ENCODE measurements around the gene TMEM187. TPM values are rescaled to one million over a fixed set of nuclear protein-coding genes. Genes with fewer than 3 reads are reported as not detected.

TMEM187 gene
- total and polyA plus RNA-seq, 4 experiments from 2014 or later, result 10.4 to 23.8 (median 13.8) TPM

DNA sequence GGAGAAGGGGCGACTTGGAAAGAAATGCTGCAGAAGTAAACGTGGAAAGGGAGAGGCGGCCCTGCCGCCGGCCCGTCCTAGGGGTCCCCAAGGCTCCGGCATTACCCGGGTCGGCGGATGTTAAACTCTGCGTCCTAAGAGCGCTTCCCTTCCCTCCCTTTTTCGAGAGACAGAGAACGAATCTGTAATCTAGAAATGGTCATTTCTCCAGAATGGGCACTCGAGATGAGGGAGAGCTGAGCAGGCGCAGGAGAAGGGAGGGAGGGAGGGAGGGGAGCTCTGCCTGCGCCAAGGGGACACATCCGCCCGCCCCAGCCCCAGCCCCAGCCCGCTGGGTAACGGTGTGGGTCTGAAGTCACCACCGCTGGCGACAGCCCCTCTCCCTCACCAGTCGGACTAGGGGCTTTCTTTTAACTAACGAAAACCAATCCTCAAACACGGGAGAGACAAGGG, 2.6 kb upstream of the TMEM187 start:
- peaks cover 0 to 3% (median 0%) of the 10 kb centered on the region in 8 donors for H3K9me3 Mint-ChIP-seq
- peaks cover 21 to 63% (median 46%) of the 10 kb centered on the region in 4 donors for H3K4me1 Mint-ChIP-seq
- Histone ChIP-seq H3K4me1 (ENCODE audit: insufficient read depth, low read length) (peaks cover 57% of the 10 kb centered on the region), H3K4me3 (ENCODE audit: low read length in 2 of 2) (peak overlapping the region; percentile 61 to 90), H3K9me3 (ENCODE audit: control insufficient read depth in 1 of 2, low read length in 2 of 2) (no peaks in the 10 kb centered on the region), H3K36me3 (ENCODE audit: insufficient read depth, low read length) (no peaks in the 10 kb centered on the region), H3K27me3 (ENCODE audit: insufficient read depth, low read length) (no peaks in the 10 kb centered on the region), H3K27ac (ENCODE audit: low read depth, low read length) (peak overlapping the region; percentile 99)
- POLR2A ChIA-PET (ENCODE audit: partially characterized antibody), result interaction anchor here (0.9 to 10.3 kb wide), 13 partner anchors 10 to 427 kb away, joined by 3 to 176 read pairs (median 11); partner anchors contain the start of genes ARHGAP4 and IRAK1
- intact Hi-C loops (cut with micrococcal nuclease), result loop anchor here (5.0 to 10.0 kb wide), 2 partner anchors 42 to 405 kb away; partner anchors contain the start of genes EMD and FLNA
- peaks cover 4 to 18% of the 10 kb centered on the region in 2 donors for H3K36me3 Mint-ChIP-seq
- CTCF ChIA-PET (ENCODE audit: partially characterized antibody), result interaction anchor here (1.3 to 6.1 kb wide), 2 partner anchors 19 to 22 kb away, joined by 3 to 31 read pairs; no protein-coding TSS in a partner anchor
- peak overlapping the region; percentile 92 to 100 (median 100) for H3K4me3 Mint-ChIP-seq
- H3K27ac Mint-ChIP-seq, result peak overlapping the region; percentile 84 to 97 (median 94)
- peak in 1 of 5 donors; percentile 50 for DNase-seq
- peaks cover 0 to 1% of the 10 kb centered on the region in 2 donors for H3K27me3 Mint-ChIP-seq

- Mint-ChIP-seq H3K36me3 (peaks cover 4 to 18% of the 10 kb centered on the region in 2 donors), H3K9me3 (peaks cover 0 to 3% (median 0%) of the 10 kb centered on the region in 8 donors), H3K4me3 (peak overlapping the region; percentile 100), H3K27ac (peak overlapping the region; percentile 97 to 100 (median 100)), H3K27me3 (peaks cover 0 to 1% of the 10 kb centered on the region in 2 donors), H3K4me1 (peaks cover 20 to 58% (median 43%) of the 10 kb centered on the region in 4 donors)
- Histone ChIP-seq H3K9me3 (ENCODE audit: control insufficient read depth in 1 of 2, low read length in 2 of 2) (no peaks in the 10 kb centered on the region), H3K36me3 (ENCODE audit: insufficient read depth, low read length) (no peaks in the 10 kb centered on the region), H3K4me3 (ENCODE audit: low read length in 2 of 2) (peak overlapping the region; percentile 36 to 90), H3K27me3 (ENCODE audit: insufficient read depth, low read length) (no peaks in the 10 kb centered on the region), H3K4me1 (ENCODE audit: insufficient read depth, low read length) (peaks cover 52% of the 10 kb centered on the region), H3K27ac (ENCODE audit: low read depth, low read length) (peak overlapping the region; percentile 99)
- ChIA-PET POLR2A (ENCODE audit: partially characterized antibody) (interaction anchor here (0.9 to 10.3 kb wide), 19 partner anchors 9 to 1012 kb away, joined by 3 to 176 read pairs (median 10); partner anchors contain the start of genes ARHGAP4, IDH3G, IRAK1 and NAA10), CTCF (ENCODE audit: partially characterized antibody) (interaction anchor here (1.0 to 6.1 kb wide), 6 partner anchors 19 to 403 kb away, joined by 3 to 31 read pairs (median 3); no protein-coding TSS in a partner anchor)
- peak in 3 of 5 donors; percentile 23 to 58 (median 47) for DNase-seq
- intact Hi-C loops (cut with micrococcal nuclease), result loop anchor here (1.0 to 10.0 kb wide), 4 partner anchors 42 to 404 kb away; partner anchors contain the start of genes ARHGAP4, EMD, FLNA and IDH3G
Observed at GRCh38 chrX:153970357-153971123, 2.0 kb upstream of the TMEM187 start.

- no peaks in the 10 kb centered on the region for H3K36me3 ChIP-seq (ENCODE audit: insufficient read depth, low read length)
- H3K27ac Mint-ChIP-seq, result peak overlapping the region; percentile 97 to 100 (median 100)
- H3K4me1 ChIP-seq (ENCODE audit: insufficient read depth, low read length), result peaks cover 47% of the 10 kb centered on the region
- peaks cover 0 to 3% (median 0%) of the 10 kb centered on the region in 8 donors for H3K9me3 Mint-ChIP-seq
- H3K27ac ChIP-seq (ENCODE audit: low read depth, low read length), result peak overlapping the region; percentile 99
- peaks cover 21 to 59% (median 44%) of the 10 kb centered on the region in 4 donors for H3K4me1 Mint-ChIP-seq
- DNase-seq, result peak; percentile 89 to 95 (median 92)
- peaks cover 0 to 1% of the 10 kb centered on the region in 2 donors for H3K27me3 Mint-ChIP-seq
- no peaks in the 10 kb centered on the region for H3K9me3 ChIP-seq (ENCODE audit: control insufficient read depth in 1 of 2, low read length in 2 of 2)
- intact Hi-C loops (cut with micrococcal nuclease), result loop anchor here (1.0 to 10.0 kb wide), 4 partner anchors 41 to 404 kb away; partner anchors contain the start of genes ARHGAP4, EMD, FLNA and IDH3G
- H3K4me3 Mint-ChIP-seq, result peak overlapping the region; percentile 100
- no peaks in the 10 kb centered on the region for H3K27me3 ChIP-seq (ENCODE audit: insufficient read depth, low read length)
- peaks cover 4 to 18% of the 10 kb centered on the region in 2 donors for H3K36me3 Mint-ChIP-seq
- CTCF ChIA-PET (ENCODE audit: partially characterized antibody), result interaction anchor here (0.8 to 6.1 kb wide), 7 partner anchors 10 to 402 kb away, joined by 3 to 31 read pairs (median 3); no protein-coding TSS in a partner anchor
- POLR2A ChIA-PET (ENCODE audit: partially characterized antibody), result interaction anchor here (0.7 to 10.3 kb wide), 21 partner anchors 9 to 1012 kb away, joined by 3 to 176 read pairs (median 9); partner anchors contain the start of genes ARHGAP4, IDH3G, IRAK1 and NAA10
- H3K4me3 ChIP-seq (ENCODE audit: low read length in 2 of 2), result peak overlapping the region; percentile 61 to 90
Observed at GRCh38 chrX:153971124-153971449, 1.5 kb upstream of the TMEM187 start.

- H3K36me3 Mint-ChIP-seq, result peaks cover 4 to 18% of the 10 kb centered on the region in 2 donors
- DNase-seq, result peak; percentile 93 to 98 (median 96)
- peak within 1 kb of the TSS; percentile 99 for H3K27ac ChIP-seq (ENCODE audit: low read depth, low read length)
- peaks cover 0 to 3% (median 0%) of the 10 kb centered on the region in 8 donors for H3K9me3 Mint-ChIP-seq
- ChIA-PET CTCF (ENCODE audit: partially characterized antibody) (interaction anchor here (0.8 to 6.1 kb wide), 7 partner anchors 10 to 402 kb away, joined by 3 to 31 read pairs (median 3); no protein-coding TSS in a partner anchor), POLR2A (ENCODE audit: partially characterized antibody) (interaction anchor here (0.6 to 10.3 kb wide), 25 partner anchors 9 to 1013 kb away, joined by 3 to 176 read pairs (median 7); partner anchors contain the start of genes ARHGAP4, EMD, IDH3G and IRAK1)
- H3K9me3 ChIP-seq (ENCODE audit: control insufficient read depth in 1 of 2, low read length in 2 of 2), result no peaks in the 10 kb centered on the region
- H3K27ac Mint-ChIP-seq, result peak within 1 kb of the TSS; percentile 97 to 100 (median 100)
- peaks cover 41% of the 10 kb centered on the region for H3K4me1 ChIP-seq (ENCODE audit: insufficient read depth, low read length)
- H3K36me3 ChIP-seq (ENCODE audit: insufficient read depth, low read length), result no peaks in the 10 kb centered on the region
- peaks cover 0 to 1% of the 10 kb centered on the region in 2 donors for H3K27me3 Mint-ChIP-seq
- intact Hi-C loops (cut with micrococcal nuclease), result loop anchor here (1.0 to 10.0 kb wide), 6 partner anchors 10 to 403 kb away; partner anchors contain the start of genes ARHGAP4, EMD, FLNA and IDH3G
- H3K27me3 ChIP-seq (ENCODE audit: insufficient read depth, low read length), result no peaks in the 10 kb centered on the region
- H3K4me3 Mint-ChIP-seq, result peak within 1 kb of the TSS; percentile 100
- peak within 1 kb of the TSS; percentile 61 to 90 for H3K4me3 ChIP-seq (ENCODE audit: low read length in 2 of 2)
- H3K4me1 Mint-ChIP-seq, result peaks cover 21 to 53% (median 41%) of the 10 kb centered on the region in 4 donors
Observed at GRCh38 chrX:153971450-153972367, 845 bp upstream of the TMEM187 start, which contains the start of gene HCFC1. Gene HCFC1, minus strand, starts transcription at chrX:153971818. Its CDS starts 978 bp downstream, at chrX:153970840.

- CTCF ChIA-PET (ENCODE audit: partially characterized antibody), result interaction anchor here (0.9 to 1.0 kb wide), 2 partner anchors 47 to 78 kb away, joined by 3 read pairs; no protein-coding TSS in a partner anchor
Observed at GRCh38 chrX:153973127-153974002, 811 bp downstream of the TMEM187 start.

More at GRCh38 chrX:153973127-153974002, 811 bp downstream of the TMEM187 start:
- intact Hi-C loops (cut with micrococcal nuclease), result loop anchor here (2.0 to 10.0 kb wide), 3 partner anchors 39 to 401 kb away; partner anchors contain the start of genes EMD and FLNA
- Mint-ChIP-seq H3K27me3 (peaks cover 0 to 1% of the 10 kb centered on the region in 2 donors), H3K9me3 (peaks cover 0 to 3% (median 0%) of the 10 kb centered on the region in 8 donors), H3K4me1 (peaks cover 11 to 37% (median 27%) of the 10 kb centered on the region in 4 donors), H3K36me3 (peaks cover 0 to 11% of the 10 kb centered on the region in 2 donors), H3K27ac (peak overlapping the region; percentile 91 to 97 (median 93)), H3K4me3 (peak overlapping the region; percentile 83 to 92 (median 86))
- Histone ChIP-seq H3K36me3 (ENCODE audit: insufficient read depth, low read length) (no peaks in the 10 kb centered on the region), H3K27me3 (ENCODE audit: insufficient read depth, low read length) (no peaks in the 10 kb centered on the region), H3K4me3 (ENCODE audit: low read length in 2 of 2) (peak overlapping the region; percentile 43 to 66), H3K27ac (ENCODE audit: low read depth, low read length) (peak overlapping the region; percentile 99), H3K4me1 (ENCODE audit: insufficient read depth, low read length) (peaks cover 26% of the 10 kb centered on the region), H3K9me3 (ENCODE audit: control insufficient read depth in 1 of 2, low read length in 2 of 2) (no peaks in the 10 kb centered on the region)
- DNase-seq, result no peak
- POLR2A ChIA-PET (ENCODE audit: partially characterized antibody), result interaction anchor here (0.8 to 10.3 kb wide), 8 partner anchors 7 to 425 kb away, joined by 3 to 176 read pairs (median 44); partner anchors contain the start of genes ARHGAP4, IRAK1 and RPL10
